Keratinocyte (primary cell): ENCODE measurements around the gene CHD8.

Source experiments
- EZH2 ChIP-seq: IDR thresholded peaks from one replicate; pipeline ENCODE4 v1.6.1; 2012; ENCODE audit warnings: inconsistent platforms, mild to moderate bottlenecking, low read length, moderate library complexity
- TF ChIP-seq, protein P1 (sequence below), 3 experiments: IDR thresholded peaks in 1 of 3; conservative IDR thresholded peaks in 1 of 3; optimal IDR thresholded peaks in 1 of 3; 2 replicates in 2 of 3; 3 replicates in 1 of 3; pipeline versions ENCODE3 to v1.5.1; 2011; ENCODE audit warnings: low read length in 3 of 3, mild to moderate bottlenecking in 3 of 3, moderate library complexity in 2 of 3, control low read depth in 1 of 3, inconsistent platforms in 1 of 3; ENCODE audit not compliant: insufficient read depth in 2 of 3; ENCODE audit errors: extremely low read depth in 1 of 3

DNA sequence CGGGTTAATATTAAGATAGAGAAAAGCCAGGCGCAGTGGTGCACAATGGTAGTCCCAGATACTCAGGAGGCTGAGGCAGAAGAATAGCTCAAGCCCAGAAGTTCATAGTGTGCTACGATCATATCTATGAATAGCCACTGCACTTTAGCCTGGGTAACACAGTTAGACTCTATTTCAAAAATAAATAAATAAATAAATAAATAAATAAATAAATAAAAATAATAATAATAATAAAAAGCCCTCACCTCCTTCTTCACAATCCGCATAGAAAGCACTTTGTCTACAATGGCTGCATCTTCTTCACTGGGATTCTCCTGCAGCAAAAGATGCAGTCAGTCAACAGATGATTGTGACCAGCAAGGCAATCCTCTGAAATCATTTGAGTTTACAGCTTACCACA, 40.6 kb downstream of the CHD8 start:
- TF ChIP-seq, protein P1, sequence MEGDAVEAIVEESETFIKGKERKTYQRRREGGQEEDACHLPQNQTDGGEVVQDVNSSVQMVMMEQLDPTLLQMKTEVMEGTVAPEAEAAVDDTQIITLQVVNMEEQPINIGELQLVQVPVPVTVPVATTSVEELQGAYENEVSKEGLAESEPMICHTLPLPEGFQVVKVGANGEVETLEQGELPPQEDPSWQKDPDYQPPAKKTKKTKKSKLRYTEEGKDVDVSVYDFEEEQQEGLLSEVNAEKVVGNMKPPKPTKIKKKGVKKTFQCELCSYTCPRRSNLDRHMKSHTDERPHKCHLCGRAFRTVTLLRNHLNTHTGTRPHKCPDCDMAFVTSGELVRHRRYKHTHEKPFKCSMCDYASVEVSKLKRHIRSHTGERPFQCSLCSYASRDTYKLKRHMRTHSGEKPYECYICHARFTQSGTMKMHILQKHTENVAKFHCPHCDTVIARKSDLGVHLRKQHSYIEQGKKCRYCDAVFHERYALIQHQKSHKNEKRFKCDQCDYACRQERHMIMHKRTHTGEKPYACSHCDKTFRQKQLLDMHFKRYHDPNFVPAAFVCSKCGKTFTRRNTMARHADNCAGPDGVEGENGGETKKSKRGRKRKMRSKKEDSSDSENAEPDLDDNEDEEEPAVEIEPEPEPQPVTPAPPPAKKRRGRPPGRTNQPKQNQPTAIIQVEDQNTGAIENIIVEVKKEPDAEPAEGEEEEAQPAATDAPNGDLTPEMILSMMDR (optimal IDR thresholded peaks at IDR 0.05 in 1 of 3, IDR thresholded peaks at IDR 0.05 in 1 of 3, conservative IDR thresholded peaks at IDR 0.05 in 1 of 3; ENCODE audit: extremely low read depth in 1 of 3, insufficient read depth in 2 of 3, low read length in 3 of 3) = no peak
- no peak for TF ChIP-seq EZH2
